Ascending aorta (tissue), 2 donors: Measurements from ENCODE around the gene ENHO. TPM values are rescaled to one million over a fixed set of nuclear protein-coding genes. Genes with fewer than 3 reads are reported as not detected.
A peak's percentile ranks its signal among the peaks of the same experiment; 100 is the strongest.

Experiments
- DNase-seq, 2 donors: peaks; one replicate each; pipeline ENCODE4 v3.0.0-alpha.2; 2019; ENCODE audit warnings: low spot score in 2 of 2
- H3K27ac ChIP-seq, 2 donors: fragments of 200-600 bp; sonication (generic); one replicate each; pipeline ENCODE4 v1.5.1; 2016 to 2017; ENCODE audit warnings: mild to moderate bottlenecking in 1 of 2
- H3K27me3 ChIP-seq: fragments of 200-600 bp; sonication (generic); one replicate; pipeline ENCODE4 v1.5.1; 2017
- H3K36me3 ChIP-seq, 2 donors: fragments of 200-600 bp; sonication (generic); one replicate each; pipeline ENCODE4 v1.5.1; 2016
- H3K4me1 ChIP-seq, 2 donors: fragments of 200-600 bp; sonication (generic); one replicate each; pipeline ENCODE4 v1.5.1; 2016 to 2017; ENCODE audit warnings: mild to moderate bottlenecking in 1 of 2
- H3K4me3 ChIP-seq, 2 donors: fragments of 200-600 bp; sonication (generic); one replicate each; pipeline ENCODE4 v1.5.1; 2016 to 2017; ENCODE audit warnings: mild to moderate bottlenecking in 1 of 2
- H3K9me3 ChIP-seq, 2 donors: fragments of 200-600 bp; sonication (generic); one replicate each; pipeline ENCODE4 v1.5.1; 2016
- intact Hi-C: fragments of 100-400 bp; cut with DNase I; formaldehyde crosslinking; loops from one replicate; pipeline ENCODE4 v1.15.1; 2023
- total RNA-seq: library from RNA; depleted of rRNA; stranded (reverse); fragments of >200 nt; gene quantifications from one replicate; pipeline ENCODE4 v1.1.0, GENCODE V29; 2016
- TF ChIP-seq, protein P1 (sequence below), 3 experiments: fragments of 200-600 bp in 2 of 3; fragments of 450-650 bp in 1 of 3; sonication (generic) in 2 of 3; IDR thresholded peaks; one replicate each; pipeline ENCODE4 v1.5.1; 2016 to 2019; ENCODE audit warnings: antibody characterized with exemption in 3 of 3, mild to moderate bottlenecking in 1 of 3, moderate library complexity in 1 of 3

The ENHO gene
- total RNA-seq, 1 donor from 2014 or later: not detected

DNA sequence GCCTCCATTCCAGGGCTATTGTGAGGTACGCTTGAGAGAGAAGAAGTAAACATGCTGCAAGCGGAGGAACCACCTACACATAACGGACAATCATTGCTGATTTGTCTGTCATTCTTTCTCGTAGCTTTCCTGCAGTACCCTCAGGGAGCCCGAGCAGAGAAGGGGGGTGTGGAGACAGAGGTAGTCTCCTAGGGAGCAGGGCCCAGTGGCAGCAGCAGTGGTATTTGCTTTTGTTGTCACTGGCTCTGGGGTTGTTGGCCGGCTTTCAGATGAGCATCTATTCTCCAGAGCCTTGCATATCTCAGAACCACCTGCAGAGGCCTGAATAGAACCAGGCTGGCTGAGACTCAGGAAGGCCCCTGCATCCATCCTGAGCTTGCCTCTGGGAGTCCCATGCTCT, 19.9 kb downstream of the ENHO start:
- Histone ChIP-seq H3K36me3 (no peaks in the 10 kb centered on the region), H3K27ac (no peak overlapping the region), H3K4me3 (no peak overlapping the region), H3K4me1 (peaks cover 11 to 17% of the 10 kb centered on the region in 2 donors), H3K9me3 (no peaks in the 10 kb centered on the region), H3K27me3 (no peaks in the 10 kb centered on the region)
- no peak for DNase-seq
- TF ChIP-seq, protein P1, sequence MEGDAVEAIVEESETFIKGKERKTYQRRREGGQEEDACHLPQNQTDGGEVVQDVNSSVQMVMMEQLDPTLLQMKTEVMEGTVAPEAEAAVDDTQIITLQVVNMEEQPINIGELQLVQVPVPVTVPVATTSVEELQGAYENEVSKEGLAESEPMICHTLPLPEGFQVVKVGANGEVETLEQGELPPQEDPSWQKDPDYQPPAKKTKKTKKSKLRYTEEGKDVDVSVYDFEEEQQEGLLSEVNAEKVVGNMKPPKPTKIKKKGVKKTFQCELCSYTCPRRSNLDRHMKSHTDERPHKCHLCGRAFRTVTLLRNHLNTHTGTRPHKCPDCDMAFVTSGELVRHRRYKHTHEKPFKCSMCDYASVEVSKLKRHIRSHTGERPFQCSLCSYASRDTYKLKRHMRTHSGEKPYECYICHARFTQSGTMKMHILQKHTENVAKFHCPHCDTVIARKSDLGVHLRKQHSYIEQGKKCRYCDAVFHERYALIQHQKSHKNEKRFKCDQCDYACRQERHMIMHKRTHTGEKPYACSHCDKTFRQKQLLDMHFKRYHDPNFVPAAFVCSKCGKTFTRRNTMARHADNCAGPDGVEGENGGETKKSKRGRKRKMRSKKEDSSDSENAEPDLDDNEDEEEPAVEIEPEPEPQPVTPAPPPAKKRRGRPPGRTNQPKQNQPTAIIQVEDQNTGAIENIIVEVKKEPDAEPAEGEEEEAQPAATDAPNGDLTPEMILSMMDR (IDR thresholded peaks at IDR 0.05): no peak
- intact Hi-C loops: loop anchor here (5.0 to 10.0 kb wide), 2 partner anchors 89 to 168 kb away; no protein-coding TSS in a partner anchor

DNA sequence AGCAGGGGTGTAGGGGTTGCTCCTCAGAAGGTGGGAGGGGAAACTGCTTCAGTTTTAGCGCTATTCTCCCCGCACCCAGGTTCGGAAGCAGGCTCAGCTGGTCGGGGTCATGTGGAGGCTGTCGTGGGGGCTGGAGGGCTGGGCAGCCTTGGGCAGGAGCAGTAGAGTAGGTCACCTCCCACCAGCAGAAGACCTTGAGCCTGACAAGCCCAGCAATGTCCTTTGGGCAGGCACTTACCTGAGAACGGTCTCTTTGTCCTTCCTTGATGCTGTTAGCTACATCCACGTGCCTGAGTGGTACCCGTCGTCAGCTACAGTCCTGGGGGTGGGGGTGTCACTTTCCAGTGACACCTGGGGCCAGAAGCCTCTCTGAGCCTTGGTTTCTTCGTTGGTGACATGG, 20.3 kb downstream of the ENHO start:
- no peaks in the 10 kb centered on the region for H3K9me3 ChIP-seq
- H3K27ac ChIP-seq: no peak overlapping the region
- intact Hi-C loops: loop anchor here (5.0 to 10.0 kb wide), 2 partner anchors 90 to 168 kb away; no protein-coding TSS in a partner anchor
- H3K27me3 ChIP-seq: no peaks in the 10 kb centered on the region
- H3K4me1 ChIP-seq: peaks cover 11 to 17% of the 10 kb centered on the region in 2 donors
- no peaks in the 10 kb centered on the region for H3K36me3 ChIP-seq
- TF ChIP-seq, protein P1 (IDR thresholded peaks at IDR 0.05): no peak
- no peak overlapping the region for H3K4me3 ChIP-seq
- DNase-seq: no peak

DNA sequence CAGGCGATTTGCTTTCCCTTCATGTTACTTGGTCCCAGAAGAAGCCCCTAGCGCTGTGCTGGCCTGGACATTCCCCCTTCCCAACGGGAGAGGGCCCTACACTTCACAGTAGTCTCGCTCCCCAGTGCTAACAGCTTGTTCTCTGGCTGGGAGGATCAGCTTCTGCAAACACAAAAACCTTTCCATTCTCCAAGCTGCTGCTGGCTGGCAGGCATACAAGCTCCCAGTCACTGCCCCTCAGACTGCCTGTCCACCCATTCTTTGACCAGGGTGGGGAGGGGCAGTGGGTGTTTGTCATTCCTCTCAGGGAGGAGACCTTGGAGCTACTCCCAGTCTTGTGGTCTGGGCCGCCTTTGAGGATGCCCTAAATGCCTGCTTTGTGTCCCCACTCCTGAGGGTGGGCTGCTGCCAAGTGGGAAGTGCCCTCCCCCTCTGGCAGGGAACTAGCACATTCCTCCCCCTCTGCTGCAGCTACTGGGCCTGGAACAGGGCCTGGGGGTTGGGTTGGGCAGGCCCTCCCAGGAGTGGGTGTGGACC, 20.8 kb downstream of the ENHO start:
- H3K36me3 ChIP-seq: no peaks in the 10 kb centered on the region
- no peak overlapping the region for H3K27ac ChIP-seq
- H3K4me3 ChIP-seq: no peak overlapping the region
- H3K4me1 ChIP-seq: peaks cover 11 to 17% of the 10 kb centered on the region in 2 donors
- H3K27me3 ChIP-seq: no peaks in the 10 kb centered on the region
- no peaks in the 10 kb centered on the region for H3K9me3 ChIP-seq
- peak in 1 of 2 donors; percentile 69 for DNase-seq
- intact Hi-C loops: loop anchor here (1.0 to 10.0 kb wide), 3 partner anchors 65 to 167 kb away; no protein-coding TSS in a partner anchor
- TF ChIP-seq, protein P1 (IDR thresholded peaks at IDR 0.05): no peak

DNA sequence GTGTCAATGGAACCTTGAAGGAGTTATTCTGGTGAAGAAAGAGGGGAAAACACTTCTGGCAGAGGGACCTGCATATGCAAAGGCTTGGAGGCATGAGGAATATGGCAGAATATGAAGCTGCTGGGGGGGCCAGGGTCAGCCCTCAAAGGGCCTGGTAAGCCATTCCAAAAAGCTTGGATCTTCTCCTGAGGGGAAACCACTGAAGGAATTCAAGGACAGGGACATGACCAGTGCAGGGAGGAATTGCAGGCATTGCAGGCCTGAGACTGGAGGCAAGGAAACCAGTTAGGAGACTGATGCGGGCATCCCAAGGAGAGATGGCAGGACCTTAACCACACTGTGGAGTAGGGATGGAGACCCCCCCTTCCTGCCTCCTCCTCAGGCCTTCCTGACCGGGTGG, 21.4 kb downstream of the ENHO start:
- TF ChIP-seq, protein P1 (IDR thresholded peaks at IDR 0.05): no peak
- Histone ChIP-seq H3K9me3 (no peaks in the 10 kb centered on the region), H3K36me3 (no peaks in the 10 kb centered on the region), H3K27me3 (no peaks in the 10 kb centered on the region), H3K4me1 (peaks cover 11 to 17% of the 10 kb centered on the region in 2 donors), H3K4me3 (no peak overlapping the region), H3K27ac (no peak overlapping the region)
- DNase-seq: no peak
- intact Hi-C loops: loop anchor here (1.0 to 10.0 kb wide), 3 partner anchors 64 to 167 kb away; no protein-coding TSS in a partner anchor

DNA sequence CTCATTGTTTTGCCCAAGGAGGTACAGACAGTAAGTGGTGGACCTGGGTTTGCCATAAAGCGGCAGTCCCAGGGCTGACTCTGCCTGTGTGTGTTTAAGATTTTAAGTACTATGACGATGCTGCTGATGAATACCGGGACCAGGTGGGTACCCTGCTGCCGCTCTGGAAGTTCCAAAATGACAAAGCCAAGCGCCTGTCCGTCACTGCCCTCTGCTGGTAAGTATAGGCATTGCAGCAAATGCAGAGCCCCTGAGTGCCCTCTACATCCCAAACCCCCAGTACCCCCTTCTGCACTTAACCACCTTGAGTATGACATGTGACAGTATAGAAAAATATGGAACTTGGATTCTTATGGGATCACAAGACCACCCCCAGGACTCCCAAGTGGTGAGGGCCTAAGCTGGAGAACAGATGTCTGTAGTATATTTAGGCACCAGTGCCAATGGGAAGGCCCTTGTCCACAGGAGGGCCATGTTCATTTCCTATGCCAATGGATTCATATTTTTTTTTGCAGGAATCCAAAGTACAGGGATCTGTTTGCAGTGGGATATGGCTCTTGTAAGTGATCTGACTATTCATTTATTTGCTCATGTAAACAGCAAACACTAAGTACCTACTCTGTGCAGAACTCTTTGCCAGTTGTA, 22.0 kb downstream of the ENHO start:
- TF ChIP-seq, protein P1 (IDR thresholded peaks at IDR 0.05): peak; percentile 78 to 98 (median 97)
- Histone ChIP-seq H3K27ac (no peak overlapping the region), H3K4me3 (no peak overlapping the region), H3K9me3 (no peaks in the 10 kb centered on the region), H3K36me3 (no peaks in the 10 kb centered on the region), H3K27me3 (no peaks in the 10 kb centered on the region), H3K4me1 (peaks cover 11 to 17% of the 10 kb centered on the region in 2 donors)
- peak in 1 of 2 donors; percentile 75 for DNase-seq
- intact Hi-C loops: loop anchor here (1.0 to 10.0 kb wide), 4 partner anchors 63 to 166 kb away; no protein-coding TSS in a partner anchor
